ENCODE measurements around the gene EIF5B.
"Not testable (repeated sequence)": the region's sequence is repeated elsewhere in the genome, so short reads cannot be mapped to it uniquely, and the experiment has no call there.

Gene EIF5B

GRCh38 chr2:99346218-99346617 lies 9.0 kb downstream of the EIF5B start:
- Mint-ChIP-seq H3K27me3 (ENCODE audit: low read depth) (no peaks in the 10 kb centered on the region), H3K4me3 (no peak overlapping the region), H3K27ac (no peak overlapping the region), H3K9me3 (no peaks in the 10 kb centered on the region), H3K4me1 (ENCODE audit: low read depth) (peaks cover 27% of the 10 kb centered on the region), H3K36me3 (ENCODE audit: low read depth) (peaks cover 3% of the 10 kb centered on the region)
- no peak for DNase-seq (ENCODE audit: low spot score)

- Mint-ChIP-seq H3K27ac (no peak overlapping the region), H3K4me1 (ENCODE audit: low read depth) (peaks cover 22% of the 10 kb centered on the region), H3K27me3 (ENCODE audit: low read depth) (no peaks in the 10 kb centered on the region), H3K9me3 (no peaks in the 10 kb centered on the region), H3K36me3 (ENCODE audit: low read depth) (peaks cover 3% of the 10 kb centered on the region), H3K4me3 (no peak overlapping the region)
- no peak for DNase-seq (ENCODE audit: low spot score)
Measured at GRCh38 chr2:99348173-99348572, 11.0 kb downstream of the EIF5B start.

- Mint-ChIP-seq H3K27ac (no peak overlapping the region), H3K4me3 (no peak overlapping the region), H3K27me3 (ENCODE audit: low read depth) (no peaks in the 10 kb centered on the region), H3K36me3 (ENCODE audit: low read depth) (peaks cover 3% of the 10 kb centered on the region), H3K9me3 (no peaks in the 10 kb centered on the region), H3K4me1 (ENCODE audit: low read depth) (peaks cover 24% of the 10 kb centered on the region)
- DNase-seq (ENCODE audit: low spot score) = no peak
Measured at GRCh38 chr2:99350194-99350593, 13.0 kb downstream of the EIF5B start.

- peaks cover 22% of the 10 kb centered on the region for H3K4me1 Mint-ChIP-seq (ENCODE audit: low read depth)
- H3K27ac Mint-ChIP-seq = no peak overlapping the region
- H3K9me3 Mint-ChIP-seq = no peaks in the 10 kb centered on the region
- H3K4me3 Mint-ChIP-seq = no peak overlapping the region
- no peak for DNase-seq (ENCODE audit: low spot score)
- H3K36me3 Mint-ChIP-seq (ENCODE audit: low read depth) = peaks cover 2% of the 10 kb centered on the region
- no peaks in the 10 kb centered on the region for H3K27me3 Mint-ChIP-seq (ENCODE audit: low read depth)
Measured at GRCh38 chr2:99354070-99354469, 16.9 kb downstream of the EIF5B start.

- H3K4me1 Mint-ChIP-seq (ENCODE audit: low read depth) = peaks cover 18% of the 10 kb centered on the region
- not testable (repeated sequence) for H3K4me3 Mint-ChIP-seq; H3K27me3 Mint-ChIP-seq (ENCODE audit: low read depth); H3K27ac Mint-ChIP-seq; H3K36me3 Mint-ChIP-seq (ENCODE audit: low read depth); H3K9me3 Mint-ChIP-seq; DNase-seq (ENCODE audit: low spot score)
Measured at GRCh38 chr2:99354825-99355224, 17.6 kb downstream of the EIF5B start.

- Mint-ChIP-seq H3K36me3 (ENCODE audit: low read depth) (peaks cover 13% of the 10 kb centered on the region), H3K9me3 (no peaks in the 10 kb centered on the region), H3K27me3 (ENCODE audit: low read depth) (no peaks in the 10 kb centered on the region), H3K4me3 (no peak overlapping the region), H3K4me1 (ENCODE audit: low read depth) (peaks cover 19% of the 10 kb centered on the region), H3K27ac (no peak overlapping the region)
- no peak for DNase-seq (ENCODE audit: low spot score)
Measured at GRCh38 chr2:99356853-99357252, 19.7 kb downstream of the EIF5B start.

GRCh38 chr2:99365661-99366060 lies 28.5 kb downstream of the EIF5B start:
- Mint-ChIP-seq H3K27ac (no peak overlapping the region), H3K36me3 (ENCODE audit: low read depth) (peaks cover 57% of the 10 kb centered on the region), H3K27me3 (ENCODE audit: low read depth) (no peaks in the 10 kb centered on the region), H3K9me3 (no peaks in the 10 kb centered on the region), H3K4me3 (no peak overlapping the region), H3K4me1 (ENCODE audit: low read depth) (peaks cover 7% of the 10 kb centered on the region)
- DNase-seq (ENCODE audit: low spot score) = no peak

GRCh38 chr2:99368854-99369253 lies 31.7 kb downstream of the EIF5B start:
- peaks cover 66% of the 10 kb centered on the region for H3K36me3 Mint-ChIP-seq (ENCODE audit: low read depth)
- not testable (repeated sequence) for H3K27ac Mint-ChIP-seq; H3K27me3 Mint-ChIP-seq (ENCODE audit: low read depth); DNase-seq (ENCODE audit: low spot score); H3K4me1 Mint-ChIP-seq (ENCODE audit: low read depth); H3K9me3 Mint-ChIP-seq; H3K4me3 Mint-ChIP-seq

- Mint-ChIP-seq H3K27ac (no peak overlapping the region), H3K4me3 (no peak overlapping the region), H3K9me3 (peaks cover 18% of the 10 kb centered on the region), H3K27me3 (ENCODE audit: low read depth) (no peaks in the 10 kb centered on the region), H3K4me1 (ENCODE audit: low read depth) (peaks cover 6% of the 10 kb centered on the region), H3K36me3 (ENCODE audit: low read depth) (peaks cover 73% of the 10 kb centered on the region)
- no peak for DNase-seq (ENCODE audit: low spot score)
Measured at GRCh38 chr2:99373144-99373543, 36.0 kb downstream of the EIF5B start.

- H3K27ac Mint-ChIP-seq = no peak overlapping the region
- H3K4me1 Mint-ChIP-seq (ENCODE audit: low read depth) = peaks cover 6% of the 10 kb centered on the region
Measured at GRCh38 chr2:99374747-99375146, 37.6 kb downstream of the EIF5B start.

GRCh38 chr2:99376254-99376864 lies 39.2 kb downstream of the EIF5B start:
- Mint-ChIP-seq H3K27me3 (ENCODE audit: low read depth) (no peaks in the 10 kb centered on the region), H3K36me3 (ENCODE audit: low read depth) (peaks cover 81% of the 10 kb centered on the region), H3K4me3 (no peak overlapping the region), H3K4me1 (ENCODE audit: low read depth) (peaks cover 11% of the 10 kb centered on the region), H3K9me3 (peaks cover 18% of the 10 kb centered on the region), H3K27ac (no peak overlapping the region)
- no peak for DNase-seq (ENCODE audit: low spot score)

More at GRCh38 chr2:99374747-99375146, 37.6 kb downstream of the EIF5B start:
- Mint-ChIP-seq H3K9me3 (peaks cover 18% of the 10 kb centered on the region), H3K27me3 (ENCODE audit: low read depth) (no peaks in the 10 kb centered on the region), H3K36me3 (ENCODE audit: low read depth) (peaks cover 76% of the 10 kb centered on the region), H3K4me3 (no peak overlapping the region)
- no peak for DNase-seq (ENCODE audit: low spot score)

GRCh38 chr2:99377879-99378278 lies 40.7 kb downstream of the EIF5B start:
- Mint-ChIP-seq H3K9me3 (peaks cover 13% of the 10 kb centered on the region), H3K27me3 (ENCODE audit: low read depth) (no peaks in the 10 kb centered on the region), H3K36me3 (ENCODE audit: low read depth) (peaks cover 76% of the 10 kb centered on the region), H3K4me1 (ENCODE audit: low read depth) (peaks cover 11% of the 10 kb centered on the region), H3K27ac (no peak overlapping the region), H3K4me3 (no peak overlapping the region)
- no peak for DNase-seq (ENCODE audit: low spot score)

- no peak for DNase-seq (ENCODE audit: low spot score)
- Mint-ChIP-seq H3K4me1 (ENCODE audit: low read depth) (peaks cover 11% of the 10 kb centered on the region), H3K9me3 (no peaks in the 10 kb centered on the region), H3K27me3 (ENCODE audit: low read depth) (no peaks in the 10 kb centered on the region), H3K4me3 (no peak overlapping the region), H3K36me3 (ENCODE audit: low read depth) (peaks cover 63% of the 10 kb centered on the region), H3K27ac (no peak overlapping the region)
Measured at GRCh38 chr2:99380376-99381010, 43.3 kb downstream of the EIF5B start.

- Mint-ChIP-seq H3K4me1 (ENCODE audit: low read depth) (peaks cover 9% of the 10 kb centered on the region), H3K36me3 (ENCODE audit: low read depth) (peaks cover 56% of the 10 kb centered on the region), H3K9me3 (no peaks in the 10 kb centered on the region), H3K27me3 (ENCODE audit: low read depth) (no peaks in the 10 kb centered on the region), H3K4me3 (no peak overlapping the region), H3K27ac (no peak overlapping the region)
- no peak for DNase-seq (ENCODE audit: low spot score)
Measured at GRCh38 chr2:99382143-99382542, 45.0 kb downstream of the EIF5B start.

- H3K27me3 Mint-ChIP-seq (ENCODE audit: low read depth) = no peaks in the 10 kb centered on the region
- no peaks in the 10 kb centered on the region for H3K9me3 Mint-ChIP-seq
- peaks cover 6% of the 10 kb centered on the region for H3K4me1 Mint-ChIP-seq (ENCODE audit: low read depth)
- no peak overlapping the region for H3K27ac Mint-ChIP-seq
- no peak for DNase-seq (ENCODE audit: low spot score)
- peaks cover 41% of the 10 kb centered on the region for H3K36me3 Mint-ChIP-seq (ENCODE audit: low read depth)
- H3K4me3 Mint-ChIP-seq = no peak overlapping the region
Measured at GRCh38 chr2:99386011-99386410, 48.8 kb downstream of the EIF5B start.
